NCI-H1105 treated with DMSO at 0.1 percent for 48 hours (cell line): ENCODE measurements around the gene SIRPG.
"Not testable (repeated sequence)": the region's sequence is repeated elsewhere in the genome, so short reads cannot be mapped to it uniquely, and the experiment has no call there.

Experiments
- DNase-seq: peaks from one replicate; lab custom pipeline; 2025; lab: John Stamatoyannopoulos, UW

The SIRPG gene

DNA sequence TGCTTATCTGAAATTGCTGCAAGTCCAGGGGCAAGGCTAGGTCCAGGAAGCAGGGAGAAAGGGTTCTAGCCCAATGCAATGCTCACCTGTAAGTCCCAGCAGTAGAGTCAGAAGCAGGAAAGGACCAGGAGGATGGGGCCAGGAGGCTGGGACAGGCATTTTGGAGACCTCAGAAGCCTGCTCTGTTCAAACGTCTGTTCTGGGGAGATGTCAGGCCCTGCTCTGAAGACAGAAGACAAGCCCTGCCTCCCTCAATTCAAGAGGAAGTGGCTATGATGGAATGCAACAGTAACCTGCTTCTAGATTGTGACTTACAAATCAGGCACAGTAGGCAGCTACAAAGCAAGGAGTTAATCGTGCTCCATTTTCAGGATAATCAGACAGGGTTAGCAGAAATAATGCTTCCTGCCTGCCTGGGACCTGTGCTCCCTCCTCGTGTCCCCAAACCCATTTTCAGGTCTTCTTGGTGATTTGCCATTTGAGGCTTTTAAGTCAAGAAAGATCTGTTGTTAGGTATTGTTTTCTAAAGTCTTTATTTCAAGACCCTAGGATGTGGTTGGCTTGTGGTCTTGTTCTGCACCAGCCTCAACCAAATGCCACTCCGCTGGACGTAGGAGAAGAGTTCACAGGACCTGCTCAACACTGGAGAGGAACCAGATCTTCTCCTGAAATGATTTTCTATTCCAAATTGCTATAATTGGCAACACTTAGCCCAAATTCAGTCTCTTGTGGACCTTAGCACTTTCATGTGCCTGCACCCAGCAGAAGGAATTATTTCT is at the start of gene SIRPG:
Gene SIRPG (minus strand): TSS at position 224 of the 779 bp plus-strand sequence. CDS start 65 bp downstream, at position 159.
- DNase-seq: no peak

GRCh38 chr20:1706887-1707286 is 49.3 kb upstream of the SIRPG start:
- not testable (repeated sequence) for DNase-seq

DNA sequence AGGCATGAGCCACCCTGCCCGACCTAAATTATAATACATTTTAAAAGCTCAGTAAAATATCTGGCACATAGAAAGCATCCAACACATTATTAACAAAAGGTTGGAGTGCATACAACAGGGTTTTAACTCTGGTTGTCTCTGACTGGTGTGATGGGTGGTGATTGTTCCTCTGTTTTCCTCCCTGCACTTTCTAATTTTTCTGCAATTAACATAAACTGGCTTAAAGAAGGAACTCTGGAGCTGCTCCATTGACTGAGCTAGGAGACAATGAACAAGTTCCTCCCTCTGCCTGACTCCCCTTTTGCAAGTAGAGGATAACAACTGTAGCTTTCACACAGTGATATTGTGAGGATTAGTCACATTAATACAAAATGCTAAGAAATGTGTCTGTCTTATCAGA is 48.5 kb upstream of the SIRPG start:
- no peak for DNase-seq

- no peak for DNase-seq
These were observed 45.3 kb upstream of the SIRPG start for GRCh38 chr20:1702855-1703254.

DNA sequence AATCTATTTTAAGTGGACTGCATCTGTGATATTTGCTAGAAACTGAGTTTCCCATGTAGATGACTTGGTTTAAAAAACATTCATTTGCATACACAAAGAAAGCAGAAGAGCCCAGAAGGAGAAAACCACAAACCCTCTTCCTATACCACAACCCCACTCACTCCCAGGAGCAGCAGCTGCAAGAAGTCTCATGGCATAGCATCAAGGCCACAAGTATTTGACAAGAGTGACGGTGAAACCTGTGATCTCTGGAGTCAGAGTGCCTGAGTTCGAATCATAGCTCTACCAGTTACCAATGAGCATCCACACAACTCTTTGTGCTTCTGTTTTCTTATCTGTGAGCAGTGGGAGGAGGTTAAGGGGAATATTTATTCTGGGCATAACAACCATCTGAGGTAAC is 44.7 kb upstream of the SIRPG start:
- DNase-seq: no peak

DNA sequence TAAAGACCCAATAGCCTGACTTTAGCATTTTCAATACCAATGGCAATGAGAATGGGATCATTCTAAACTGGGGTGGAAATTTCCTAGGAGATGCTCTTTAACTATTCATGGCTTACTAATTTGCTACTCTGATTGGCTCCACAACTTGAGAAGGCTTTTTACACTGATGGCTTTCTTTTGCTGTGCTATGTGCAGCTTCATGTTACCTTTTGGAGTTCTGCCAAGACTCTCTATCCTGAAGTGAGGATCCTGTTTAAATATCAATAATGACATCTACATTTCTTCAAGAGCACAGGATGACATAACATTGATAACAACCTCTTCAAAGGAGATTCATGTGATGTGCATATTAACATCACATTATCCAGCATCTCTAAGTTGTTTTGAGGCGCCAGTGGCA is 43.4 kb upstream of the SIRPG start:
- peak; percentile 83 for DNase-seq

DNA sequence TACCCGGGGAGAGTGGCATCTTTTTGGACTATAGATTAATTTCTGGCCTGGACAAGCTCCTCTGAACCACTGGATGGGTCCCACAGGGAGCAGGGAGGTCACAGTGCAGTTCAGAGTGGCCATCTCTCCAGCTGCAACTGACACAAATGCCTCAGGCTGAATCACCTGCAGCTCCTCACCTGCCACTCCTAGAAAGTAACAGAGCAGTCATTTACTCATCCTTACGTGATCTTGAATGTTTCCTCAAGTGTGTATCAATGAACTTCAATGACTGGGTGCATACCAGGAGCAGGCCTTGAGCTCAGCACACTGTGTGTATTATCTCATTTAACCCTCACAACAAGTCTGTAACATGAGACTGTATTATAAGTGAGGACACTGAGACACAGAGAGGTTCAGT is 40.0 kb upstream of the SIRPG start:
- no peak for DNase-seq

DNA sequence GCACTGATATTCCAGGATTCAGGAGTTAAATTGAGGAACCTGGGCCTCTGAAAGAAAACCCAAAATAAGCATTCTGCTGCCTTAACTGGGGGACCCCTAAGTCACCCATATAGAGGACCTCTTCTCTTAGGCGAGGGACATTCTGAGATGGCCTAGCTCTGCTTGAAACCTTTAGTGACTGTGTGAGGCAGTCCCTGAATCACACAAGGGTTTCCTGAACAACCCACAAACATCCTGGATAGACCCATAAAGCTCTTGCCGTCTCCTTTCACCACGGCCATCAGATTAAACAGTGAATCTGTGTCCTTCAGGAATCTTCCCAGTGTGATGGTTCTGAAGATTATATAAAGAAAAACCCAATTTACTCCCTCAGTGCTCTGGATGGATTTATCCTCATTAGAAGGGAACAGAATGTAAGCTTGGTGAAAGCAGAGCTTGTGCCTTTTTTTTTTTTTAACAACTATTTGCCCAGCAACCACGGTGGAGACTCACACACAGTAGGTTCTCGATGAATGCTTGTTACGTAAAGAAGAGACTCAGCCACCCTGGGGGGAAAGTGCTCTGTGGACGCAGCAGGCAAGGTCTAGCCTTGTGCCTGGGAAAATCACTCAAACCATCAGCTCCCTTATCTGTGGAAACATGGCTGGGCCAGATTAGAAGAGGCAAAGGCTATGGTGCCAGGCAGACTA is 39.1 kb upstream of the SIRPG start:
- DNase-seq: no peak

- DNase-seq: no peak
These were observed 37.1 kb upstream of the SIRPG start for GRCh38 chr20:1694672-1695071.

DNA sequence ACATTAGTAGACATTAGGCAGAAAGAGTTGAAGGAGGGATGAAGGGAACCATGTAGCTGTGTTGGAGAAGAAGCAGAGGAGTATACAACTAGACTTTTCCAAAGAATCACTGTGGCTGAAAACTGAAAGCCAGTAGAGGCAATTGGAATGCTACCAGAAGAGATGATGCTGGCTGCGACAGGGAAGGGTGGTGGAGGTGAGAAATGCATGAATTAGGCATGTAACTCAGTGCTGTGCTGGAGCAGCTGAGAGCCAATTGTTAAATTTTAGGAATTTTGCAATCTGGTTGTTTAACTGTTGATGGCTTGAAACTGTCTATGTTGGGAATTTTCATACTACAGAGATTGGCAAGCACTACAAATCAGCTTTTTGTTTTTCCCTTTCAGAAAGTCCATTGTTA is 35.8 kb upstream of the SIRPG start:
- no peak for DNase-seq

- no peak for DNase-seq
These were observed 32.1 kb upstream of the SIRPG start for GRCh38 chr20:1689721-1690120.

- no peak for DNase-seq
These were observed 31.4 kb upstream of the SIRPG start for GRCh38 chr20:1688886-1689538.

DNA sequence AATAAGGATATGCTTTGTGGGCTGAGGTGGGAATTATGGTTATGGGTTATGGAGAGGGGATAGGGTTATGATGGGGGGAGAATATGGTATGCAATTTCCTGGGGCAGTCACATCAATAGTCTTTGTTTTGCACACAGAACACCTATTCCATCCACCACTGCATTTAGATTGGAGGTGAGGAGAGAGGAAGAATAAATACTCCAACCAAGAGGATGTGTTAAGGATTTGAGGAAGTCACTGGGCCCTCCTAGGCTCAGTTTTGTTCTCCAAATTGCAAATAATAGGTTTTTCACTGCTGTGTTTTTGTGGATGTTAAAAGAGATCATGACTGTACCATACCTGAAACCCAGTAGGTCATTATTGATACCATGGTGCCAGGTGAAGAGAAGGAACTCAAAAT is 29.5 kb upstream of the SIRPG start:
- no peak for DNase-seq

DNA sequence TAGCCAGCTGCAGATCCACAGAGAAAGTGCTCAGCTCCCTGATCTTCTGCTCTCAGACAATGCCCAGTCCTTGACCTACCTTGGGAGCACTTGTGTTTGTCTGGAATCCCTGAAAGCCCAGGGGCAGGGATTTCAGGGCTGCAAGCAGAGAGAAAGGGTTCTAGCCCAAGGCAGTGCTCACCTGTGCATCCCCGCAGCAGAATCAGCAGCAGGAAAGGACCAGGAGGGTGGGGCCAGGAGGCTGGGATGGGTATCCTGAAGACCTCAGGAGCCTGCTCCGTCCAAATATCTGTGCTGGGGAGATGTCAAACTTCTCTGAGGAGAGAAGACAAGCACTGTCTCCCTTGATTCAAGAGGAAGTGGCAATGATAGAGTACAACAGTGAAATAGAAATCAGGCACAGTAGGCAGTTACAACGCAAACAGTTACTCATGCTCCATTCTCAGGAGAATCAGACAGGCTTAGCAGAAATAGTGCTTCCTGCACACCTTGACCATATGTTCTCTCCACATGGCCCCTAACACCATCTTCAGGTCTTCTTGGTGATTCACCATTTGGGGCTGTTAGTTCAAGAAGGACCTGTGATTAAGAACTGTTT is 28.7 kb upstream of the SIRPG start:
- DNase-seq: no peak

GRCh38 chr20:1685304-1686052 is 27.9 kb upstream of the SIRPG start:
- no peak for DNase-seq

DNA sequence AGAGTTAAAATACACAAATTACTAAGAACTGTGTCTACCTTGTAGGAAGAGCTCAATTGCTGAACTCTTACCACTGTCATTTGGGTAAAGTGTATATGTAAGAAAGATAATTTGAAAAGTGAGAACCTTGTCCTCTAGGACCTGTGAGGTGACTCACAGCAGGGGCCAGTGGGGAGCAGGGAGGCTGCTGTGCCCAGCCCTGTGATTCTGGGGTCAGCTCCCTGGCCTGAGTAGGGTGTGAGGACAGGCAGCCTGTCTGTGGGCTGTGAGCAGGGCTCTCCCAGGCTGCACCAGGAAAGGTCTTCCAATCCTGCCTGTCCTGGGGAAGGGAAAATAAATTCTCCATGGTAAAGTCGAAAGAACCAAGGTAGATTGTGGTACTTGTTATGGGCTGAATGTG is 27.3 kb upstream of the SIRPG start:
- DNase-seq: no peak

DNA sequence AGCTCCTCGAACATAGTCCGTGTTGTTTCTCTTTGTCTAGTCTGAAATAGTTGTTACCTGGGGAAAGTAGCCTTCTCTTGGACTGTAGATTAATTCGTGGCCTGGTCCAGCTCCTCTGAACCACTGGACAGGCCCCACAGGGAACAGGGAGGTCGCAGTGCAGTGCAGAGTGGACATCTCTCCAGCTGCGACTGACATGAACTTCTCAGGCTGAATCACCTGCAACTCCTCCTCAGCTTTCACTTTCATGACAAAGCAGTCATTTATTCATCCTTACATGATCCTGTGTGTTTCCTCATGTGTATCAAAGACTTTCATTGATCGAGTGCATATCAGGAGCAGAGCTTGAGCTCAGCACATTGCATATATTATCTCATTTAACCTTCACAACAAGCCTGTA is 19.1 kb upstream of the SIRPG start:
- DNase-seq: no peak

DNA sequence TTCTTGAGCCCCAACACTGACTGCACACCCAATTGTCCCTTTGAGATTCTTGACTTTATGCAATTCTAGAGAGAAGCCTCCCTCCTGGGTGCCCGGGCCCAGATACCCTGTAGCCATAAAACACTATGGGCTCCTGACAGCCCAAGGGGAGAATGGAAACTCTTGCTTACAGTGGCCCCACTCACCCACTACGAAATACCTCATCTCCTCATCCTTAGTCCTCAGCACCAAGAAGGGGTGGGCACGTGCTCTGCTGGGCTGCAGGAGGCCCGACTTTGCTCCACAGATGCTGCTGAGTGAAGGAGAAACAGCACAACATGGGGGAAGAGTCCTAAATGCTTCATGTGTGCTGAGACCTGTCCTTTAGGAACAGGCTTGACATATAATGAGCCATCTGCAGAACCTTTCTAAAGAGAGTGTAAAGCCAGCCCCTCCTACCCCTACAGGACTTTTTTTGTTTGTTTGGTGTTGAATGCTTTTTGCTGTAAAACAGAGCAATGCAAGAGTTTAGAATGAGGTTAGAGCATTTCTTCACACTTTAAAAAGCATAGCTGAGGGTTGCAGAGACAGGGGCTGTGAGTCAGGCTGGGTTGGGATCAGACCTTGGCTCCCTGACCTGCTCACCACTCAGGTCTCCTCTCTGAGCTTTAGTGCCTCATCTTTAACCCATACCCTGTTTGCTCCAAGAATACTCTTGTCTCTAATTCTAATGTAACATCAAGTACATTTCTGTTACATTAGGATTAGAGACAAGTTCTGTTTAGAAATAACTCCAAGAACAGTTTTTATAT is 17.6 kb upstream of the SIRPG start:
- no peak for DNase-seq

GRCh38 chr20:1674361-1674760 is 16.8 kb upstream of the SIRPG start:
- DNase-seq: no peak

GRCh38 chr20:1673424-1673823 is 15.8 kb upstream of the SIRPG start:
- no peak for DNase-seq

GRCh38 chr20:1672728-1673127 is 15.1 kb upstream of the SIRPG start:
- no peak for DNase-seq
